ENCODE data around the gene MYO1D.

MYO1D gene

DNA sequence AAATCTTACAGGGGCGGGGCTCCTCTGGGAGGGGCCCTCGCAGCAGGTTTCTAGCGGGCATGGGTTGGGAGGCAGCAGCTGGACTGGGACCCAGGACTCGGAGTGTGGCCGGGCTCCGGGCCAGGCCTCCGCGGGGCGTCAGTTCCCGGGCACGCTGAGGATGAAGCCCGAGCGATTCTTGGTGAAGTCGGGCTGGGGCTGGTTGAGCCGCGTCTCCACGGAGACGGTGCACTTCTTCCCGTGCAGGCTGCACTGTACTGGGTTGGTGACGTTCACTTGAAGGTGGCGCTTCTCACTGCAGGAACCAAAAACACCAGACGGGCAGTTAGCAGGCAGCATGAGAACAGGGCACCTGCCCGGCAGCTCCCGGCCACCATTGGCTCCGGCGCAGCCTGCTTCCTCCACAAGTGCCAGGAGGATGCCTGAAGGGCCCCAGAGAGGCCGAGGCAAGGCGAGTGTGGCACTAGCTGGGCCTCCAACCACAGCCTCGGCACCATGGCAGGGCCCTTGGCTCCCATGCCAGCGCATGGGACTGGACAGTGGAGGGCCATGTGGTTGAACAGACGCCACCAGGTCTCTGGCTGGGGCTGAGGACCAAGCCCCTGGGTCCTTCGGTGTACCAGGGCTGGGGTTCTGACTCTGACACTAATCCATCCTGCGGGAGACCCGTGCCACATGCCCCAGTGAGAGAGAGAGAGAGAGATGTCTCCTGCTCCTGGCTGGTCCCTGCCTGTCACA lies 382.1 kb downstream of the MYO1D start:
- no peak for TF ChIP-seq FOXK2 (IDR thresholded peaks at IDR 0.05)
- DNase-seq (ENCODE audit: extremely low spot score), result no peak
- ChIA-PET POLR2A (no interaction called here), CTCF (interaction anchor here (0.9 kb wide), 1 partner anchor 164 kb away, joined by 5 read pairs; no protein-coding TSS in a partner anchor)

DNA sequence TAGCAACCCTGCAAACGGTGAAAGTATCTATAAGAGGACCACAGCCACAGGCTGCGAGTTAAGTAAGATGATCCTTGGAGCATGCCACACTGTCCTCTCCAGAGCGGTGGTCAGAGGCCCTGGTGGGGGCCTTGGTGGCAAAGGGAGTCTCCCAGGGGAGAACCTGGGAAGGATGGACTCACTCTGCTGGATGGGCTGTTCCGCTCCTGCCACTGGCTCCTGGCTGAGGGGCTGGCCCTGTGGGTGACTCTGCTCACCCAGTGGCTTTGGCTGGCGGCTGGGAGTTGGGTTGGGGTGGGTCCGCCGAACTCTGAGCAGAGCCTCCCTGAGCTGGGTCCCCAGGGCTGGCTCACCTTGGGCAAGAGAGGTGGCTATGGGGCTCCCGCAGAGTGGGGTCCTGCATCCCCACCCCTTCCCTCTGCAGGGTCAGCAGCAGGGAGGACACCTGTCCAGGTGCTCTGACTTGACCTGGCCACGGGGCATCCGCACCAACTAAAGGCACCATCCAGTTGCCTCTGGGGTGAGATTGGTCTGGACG lies 382.9 kb downstream of the MYO1D start:
- TF ChIP-seq HDGF (IDR thresholded peaks at IDR 0.05; ENCODE audit: borderline replicate concordance) (no peak), LEF1 (IDR thresholded peaks at IDR 0.05; ENCODE audit: borderline replicate concordance) (no peak), CTBP1 (IDR thresholded peaks at IDR 0.05; ENCODE audit: borderline replicate concordance) (no peak), TARDBP (IDR thresholded peaks at IDR 0.05) (no peak), L3MBTL2 (conservative IDR thresholded peaks at IDR 0.05) (no peak), ZNF384 (IDR thresholded peaks at IDR 0.05) (no peak), FOXK2 (IDR thresholded peaks at IDR 0.05) (no peak), FOXM1 (IDR thresholded peaks at IDR 0.05; ENCODE audit: borderline replicate concordance) (no peak), SP1 (IDR thresholded peaks at IDR 0.05) (no peak), SUZ12 (IDR thresholded peaks at IDR 0.05) (no peak), BHLHE40 (IDR thresholded peaks at IDR 0.05; ENCODE audit: borderline replicate concordance) (no peak), ELF4 (IDR thresholded peaks at IDR 0.05) (no peak), FOXA1 (IDR thresholded peaks at IDR 0.05) (no peak), NFRKB (IDR thresholded peaks at IDR 0.05) (no peak), ARNT (IDR thresholded peaks at IDR 0.05) (no peak)
- TF ChIP-seq, protein P1, sequence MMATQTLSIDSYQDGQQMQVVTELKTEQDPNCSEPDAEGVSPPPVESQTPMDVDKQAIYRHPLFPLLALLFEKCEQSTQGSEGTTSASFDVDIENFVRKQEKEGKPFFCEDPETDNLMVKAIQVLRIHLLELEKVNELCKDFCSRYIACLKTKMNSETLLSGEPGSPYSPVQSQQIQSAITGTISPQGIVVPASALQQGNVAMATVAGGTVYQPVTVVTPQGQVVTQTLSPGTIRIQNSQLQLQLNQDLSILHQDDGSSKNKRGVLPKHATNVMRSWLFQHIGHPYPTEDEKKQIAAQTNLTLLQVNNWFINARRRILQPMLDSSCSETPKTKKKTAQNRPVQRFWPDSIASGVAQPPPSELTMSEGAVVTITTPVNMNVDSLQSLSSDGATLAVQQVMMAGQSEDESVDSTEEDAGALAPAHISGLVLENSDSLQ (IDR thresholded peaks at IDR 0.05), result no peak
- DNase-seq (ENCODE audit: extremely low spot score), result no peak
- ChIA-PET POLR2A (no interaction called here), CTCF (no interaction called here)

DNA sequence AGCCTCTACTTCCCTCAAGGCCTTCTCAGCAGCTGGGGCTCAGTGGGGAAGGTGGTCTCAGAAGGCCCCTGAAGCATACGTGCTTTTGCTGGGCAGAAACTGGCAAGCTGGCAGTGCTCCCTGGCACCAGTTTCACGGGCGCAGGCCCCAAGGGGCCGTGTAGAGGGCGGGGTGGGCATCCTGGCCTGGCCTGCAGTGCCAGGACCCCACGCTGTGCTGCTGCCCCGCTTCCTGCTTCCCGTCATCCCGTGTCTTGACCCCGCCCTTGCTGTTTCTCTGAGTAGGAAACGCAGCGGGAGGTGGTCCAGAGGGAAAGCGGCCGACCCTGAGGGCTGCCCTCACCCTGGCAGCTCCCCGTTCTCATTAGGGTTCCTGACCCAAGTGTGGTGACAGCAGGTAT lies 383.4 kb downstream of the MYO1D start:
- ChIA-PET CTCF (no interaction called here), POLR2A (no interaction called here)
- DNase-seq (ENCODE audit: extremely low spot score), result no peak
- TF ChIP-seq L3MBTL2 (conservative IDR thresholded peaks at IDR 0.05) (no peak), ZNF384 (IDR thresholded peaks at IDR 0.05) (no peak), TARDBP (IDR thresholded peaks at IDR 0.05) (no peak), SP1 (IDR thresholded peaks at IDR 0.05) (no peak), HDGF (IDR thresholded peaks at IDR 0.05; ENCODE audit: borderline replicate concordance) (no peak), ARNT (IDR thresholded peaks at IDR 0.05) (no peak), ELF4 (IDR thresholded peaks at IDR 0.05) (no peak), FOXK2 (IDR thresholded peaks at IDR 0.05) (no peak), LEF1 (IDR thresholded peaks at IDR 0.05; ENCODE audit: borderline replicate concordance) (no peak), FOXA1 (IDR thresholded peaks at IDR 0.05) (no peak), CTBP1 (IDR thresholded peaks at IDR 0.05; ENCODE audit: borderline replicate concordance) (no peak)

DNA sequence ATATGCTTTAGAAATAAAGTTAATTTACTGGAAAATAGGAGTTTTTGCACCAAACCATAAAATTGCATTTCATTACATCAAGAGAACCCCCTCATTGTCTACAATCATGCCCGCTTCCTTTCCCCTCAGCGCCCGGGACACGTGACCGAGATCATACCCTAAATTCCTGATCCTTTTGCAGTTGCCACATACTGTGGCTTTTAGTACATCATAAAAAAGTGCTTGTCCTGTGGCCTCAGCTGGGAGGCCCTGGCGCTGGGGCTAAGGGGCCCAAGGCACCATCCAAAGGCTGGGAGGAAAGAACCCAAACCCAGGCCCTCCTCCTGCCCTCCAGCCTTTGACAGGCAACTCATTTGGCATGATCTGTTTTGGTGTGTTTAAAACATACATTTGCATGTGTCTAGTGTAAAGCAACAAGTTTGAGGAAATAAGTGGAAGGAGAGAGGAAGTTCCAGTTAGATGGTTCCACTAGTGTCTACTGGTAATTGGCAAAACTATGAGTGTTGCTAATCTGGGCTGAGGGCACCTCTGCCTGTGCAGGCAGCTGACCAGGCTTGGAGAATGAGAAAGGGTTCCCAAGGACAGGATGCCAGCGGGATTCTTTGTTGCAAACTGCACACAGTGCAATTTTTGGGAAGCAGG lies 384.2 kb downstream of the MYO1D start:
- POLR2A ChIA-PET, result no interaction called here

DNA sequence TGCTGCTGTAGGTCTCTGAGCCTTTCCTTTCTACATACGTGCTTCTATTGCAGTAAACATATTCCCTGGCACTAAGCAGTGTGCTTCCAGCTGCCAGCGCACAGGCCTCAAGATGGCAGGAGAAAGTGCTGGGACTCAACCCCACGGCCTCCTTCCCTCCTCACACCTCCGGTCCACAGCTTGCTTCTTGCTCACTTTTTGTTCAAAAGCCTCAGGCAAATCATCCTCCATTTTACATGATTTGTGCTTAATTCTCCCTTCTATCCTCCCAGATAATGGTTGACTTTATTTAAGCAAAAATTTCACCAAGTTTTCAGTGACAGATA lies 384.7 kb downstream of the MYO1D start:
- POLR2A ChIA-PET, result no interaction called here
- CTCF ChIA-PET, result interaction anchor here (0.5 kb wide), 1 partner anchor 266 kb away, joined by 7 read pairs; no protein-coding TSS in a partner anchor
- DNase-seq (ENCODE audit: extremely low spot score), result no peak
- no peak for TF ChIP-seq SP1 (IDR thresholded peaks at IDR 0.05)
- TF ChIP-seq BHLHE40 (IDR thresholded peaks at IDR 0.05; ENCODE audit: borderline replicate concordance), result no peak
- TF ChIP-seq FOXM1 (IDR thresholded peaks at IDR 0.05; ENCODE audit: borderline replicate concordance), result no peak
- no peak for TF ChIP-seq FOXK2 (IDR thresholded peaks at IDR 0.05)
- no peak for TF ChIP-seq ARNT (IDR thresholded peaks at IDR 0.05)
- TF ChIP-seq ZNF384 (IDR thresholded peaks at IDR 0.05), result no peak

More for the DNA sequence above, 384.2 kb downstream of the MYO1D start:
- CTCF ChIA-PET, result interaction anchor here (0.5 kb wide), 1 partner anchor 267 kb away, joined by 7 read pairs; no protein-coding TSS in a partner anchor
- TF ChIP-seq BHLHE40 (IDR thresholded peaks at IDR 0.05; ENCODE audit: borderline replicate concordance) (no peak), ARNT (IDR thresholded peaks at IDR 0.05) (no peak), LEF1 (IDR thresholded peaks at IDR 0.05; ENCODE audit: borderline replicate concordance) (no peak)
- no peak for DNase-seq (ENCODE audit: extremely low spot score)

DNA sequence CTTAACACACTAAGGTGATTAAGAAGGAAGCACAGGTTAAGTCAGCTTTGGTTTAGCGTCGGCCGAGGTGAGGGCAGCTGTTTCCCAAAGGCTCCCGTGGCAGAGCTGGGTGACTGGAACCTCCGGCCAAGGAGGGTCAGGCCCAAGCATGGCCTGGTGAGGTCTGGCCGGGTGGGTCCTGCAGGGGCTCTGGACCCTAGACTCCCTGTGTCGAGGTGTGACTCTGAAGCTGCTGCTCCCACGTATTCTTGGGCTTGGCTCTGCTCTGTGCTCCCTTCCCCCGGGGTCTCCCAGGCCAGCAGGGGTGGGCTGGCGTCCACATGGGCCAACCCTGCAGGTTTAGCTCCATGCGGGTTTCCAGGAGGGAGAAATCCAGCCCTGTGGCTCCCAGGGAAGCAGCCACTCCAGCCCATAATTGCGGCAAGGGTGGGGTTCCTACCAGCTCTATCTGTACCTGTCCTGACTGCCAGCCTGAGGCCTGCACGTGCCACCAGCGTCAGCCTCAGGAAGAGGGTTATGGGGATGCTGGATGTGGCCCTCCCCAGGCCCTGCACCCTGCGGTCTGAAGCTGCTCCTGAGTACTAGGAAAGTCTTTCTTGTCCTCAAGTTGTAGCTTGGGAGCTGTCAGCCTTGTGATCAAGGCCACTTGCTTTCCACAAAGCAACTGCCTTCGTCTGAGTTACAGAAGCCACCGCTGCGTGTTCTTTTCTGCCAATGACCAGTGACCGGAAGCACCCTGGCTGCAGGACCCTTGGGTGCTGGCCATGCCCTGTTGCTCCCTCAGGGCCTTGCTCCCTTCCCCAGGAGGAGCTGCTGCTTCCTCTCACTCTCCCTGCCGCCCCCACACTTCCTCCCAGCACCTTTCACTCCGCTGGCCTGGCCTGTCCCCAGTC lies 385.3 kb downstream of the MYO1D start:
- DNase-seq (ENCODE audit: extremely low spot score), result no peak
- POLR2A ChIA-PET, result no interaction called here
- TF ChIP-seq CTBP1 (IDR thresholded peaks at IDR 0.05; ENCODE audit: borderline replicate concordance), result no peak
- no peak for TF ChIP-seq HDGF (IDR thresholded peaks at IDR 0.05; ENCODE audit: borderline replicate concordance)
- TF ChIP-seq, protein P1 (IDR thresholded peaks at IDR 0.05), result no peak
- no peak for TF ChIP-seq LEF1 (IDR thresholded peaks at IDR 0.05; ENCODE audit: borderline replicate concordance)
- TF ChIP-seq FOXM1 (IDR thresholded peaks at IDR 0.05; ENCODE audit: borderline replicate concordance), result no peak
- TF ChIP-seq FOXA1 (IDR thresholded peaks at IDR 0.05), result no peak
- no peak for TF ChIP-seq BHLHE40 (IDR thresholded peaks at IDR 0.05; ENCODE audit: borderline replicate concordance)
- TF ChIP-seq FOXK2 (IDR thresholded peaks at IDR 0.05), result no peak
- no peak for TF ChIP-seq SP1 (IDR thresholded peaks at IDR 0.05)
- TF ChIP-seq SUZ12 (IDR thresholded peaks at IDR 0.05), result no peak
- no peak for TF ChIP-seq ARNT (IDR thresholded peaks at IDR 0.05)
- TF ChIP-seq L3MBTL2 (conservative IDR thresholded peaks at IDR 0.05), result no peak
- no peak for TF ChIP-seq ELF4 (IDR thresholded peaks at IDR 0.05)
- no peak for TF ChIP-seq NFRKB (IDR thresholded peaks at IDR 0.05)
- TF ChIP-seq ZNF384 (IDR thresholded peaks at IDR 0.05), result no peak
- TF ChIP-seq TARDBP (IDR thresholded peaks at IDR 0.05), result no peak
- CTCF ChIA-PET, result interaction anchor here (1.6 kb wide), 1 partner anchor 47 kb away, joined by 4 read pairs; the partner anchor contains the start of gene PSMD11
